Measurements from ENCODE around the gene GRAMD2B.

GRAMD2B gene

GRCh38 chr5:126535856-126536545 lies 112.8 kb downstream of the GRAMD2B start:
- DNase-seq: no peak

- no peak for DNase-seq
These were observed 113.7 kb downstream of the GRAMD2B start for GRCh38 chr5:126536874-126537273.

GRCh38 chr5:126538579-126538978 lies 115.4 kb downstream of the GRAMD2B start:
- no peak for DNase-seq

- no peak for DNase-seq
These were observed 117.4 kb downstream of the GRAMD2B start for GRCh38 chr5:126540631-126541030.

GRCh38 chr5:126542441-126542840 lies 119.2 kb downstream of the GRAMD2B start:
- no peak for DNase-seq

GRCh38 chr5:126543009-126543408 lies 119.8 kb downstream of the GRAMD2B start:
- DNase-seq: no peak

- DNase-seq: no peak
These were observed 120.5 kb downstream of the GRAMD2B start for GRCh38 chr5:126543660-126544059.
